ENCODE measurements around the gene SLC2A1.

- TF ChIP-seq CTCF (conservative IDR thresholded peaks at IDR 0.05; ENCODE audit: low read length) (no peak), EZH2phosphoT487 (IDR thresholded peaks at IDR 0.05; ENCODE audit: borderline replicate concordance, low read depth, low read length) (no peak)
Measured at GRCh38 chr1:42963378-42964043, 4.8 kb upstream of the SLC2A1 start.

Measured in OCI-LY7 (cell line).